Astrocyte (in vitro differentiated cells and primary cell): ENCODE results near the gene ELP4. TPM values are rescaled to one million over a fixed set of nuclear protein-coding genes. Genes with fewer than 3 reads are reported as not detected.

ENCODE experiments used
- DNase-seq: peaks from one replicate; pipeline ENCODE4 v3.0.0-alpha.2; 2010; ENCODE audit warnings: low read depth
- FAIRE-seq: peaks from 2 replicates; lab custom pipeline; 2011; peaks lifted over from hg19 to GRCh38; lab: Jason Lieb, UNC
- H2AFZ ChIP-seq: 2 replicates; pipeline ENCODE4 v1.6.0; 2012; ENCODE audit warnings: low read depth, low read length, inconsistent platforms
- H3K27ac ChIP-seq: 2 replicates; pipeline ENCODE4 v1.5.1; 2011; ENCODE audit warnings: low read depth, low read length, inconsistent platforms
- H3K27me3 ChIP-seq: 2 replicates; pipeline ENCODE4 v1.6.0; 2011; ENCODE audit warnings: low read length, inconsistent platforms; ENCODE audit not compliant: insufficient read depth
- H3K36me3 ChIP-seq: 2 replicates; pipeline ENCODE4 v1.5.1; 2011; ENCODE audit warnings: low read length, inconsistent platforms; ENCODE audit not compliant: insufficient read depth
- H3K4me1 ChIP-seq: 2 replicates; pipeline ENCODE4 v1.5.1; 2011; ENCODE audit warnings: low read length, inconsistent platforms; ENCODE audit not compliant: insufficient read depth
- H3K4me2 ChIP-seq: 2 replicates; pipeline ENCODE4 v1.6.0; 2012; ENCODE audit warnings: low read length, inconsistent platforms
- H3K4me3 ChIP-seq: 2 replicates; pipeline ENCODE4 v1.5.1; 2011; ENCODE audit warnings: low read depth, mild to moderate bottlenecking, low read length, inconsistent platforms; ENCODE audit not compliant: insufficient read depth
- H3K79me2 ChIP-seq: 2 replicates; pipeline ENCODE4 v1.6.0; 2012; ENCODE audit warnings: mild to moderate bottlenecking, low read length, inconsistent platforms; ENCODE audit not compliant: insufficient read depth
- H3K9ac ChIP-seq: 2 replicates; pipeline ENCODE4 v1.6.0; 2012; ENCODE audit warnings: mild to moderate bottlenecking, low read length, inconsistent platforms
- H3K9me3 ChIP-seq: 2 replicates; pipeline ENCODE4 v1.5.1; 2012; ENCODE audit warnings: low read depth, mild to moderate bottlenecking, low read length, inconsistent platforms; ENCODE audit not compliant: insufficient read depth
- H4K20me1 ChIP-seq: 2 replicates; pipeline ENCODE4 v1.6.0; 2012; ENCODE audit warnings: low read length, inconsistent platforms; ENCODE audit not compliant: insufficient read depth
- H3K27ac Mint-ChIP-seq: one replicate; pipeline ENCODE4 v1.8.0; 2021; ENCODE audit warnings: mild to moderate bottlenecking, mixed read lengths; ENCODE audit not compliant: unreplicated experiment
- H3K27me3 Mint-ChIP-seq: one replicate; pipeline ENCODE4 v1.8.0; 2021; ENCODE audit warnings: low read depth, mixed read lengths; ENCODE audit not compliant: unreplicated experiment
- H3K36me3 Mint-ChIP-seq: one replicate; pipeline ENCODE4 v1.8.0; 2021; ENCODE audit warnings: low read depth, mixed read lengths; ENCODE audit not compliant: unreplicated experiment
- H3K4me1 Mint-ChIP-seq: one replicate; pipeline ENCODE4 v1.8.0; 2021; ENCODE audit warnings: low read depth, mixed read lengths; ENCODE audit not compliant: unreplicated experiment
- H3K4me3 Mint-ChIP-seq: one replicate; pipeline ENCODE4 v1.8.0; 2021; ENCODE audit warnings: mild to moderate bottlenecking, moderate library complexity, mixed read lengths; ENCODE audit not compliant: unreplicated experiment
- H3K9me3 Mint-ChIP-seq: one replicate; pipeline ENCODE4 v1.8.0; 2021; ENCODE audit warnings: mild to moderate bottlenecking, mixed read lengths; ENCODE audit not compliant: unreplicated experiment
- CTCF ChIP-seq: IDR thresholded peaks from 2 replicates; pipeline ENCODE4 v1.5.1; 2011; ENCODE audit warnings: low read depth, mild to moderate bottlenecking, inconsistent platforms, low read length, moderate library complexity; ENCODE audit not compliant: insufficient read depth
- EZH2 ChIP-seq: IDR thresholded peaks from 2 replicates; pipeline ENCODE4 v1.6.1; 2012; ENCODE audit warnings: mild to moderate bottlenecking, low read length, inconsistent platforms; ENCODE audit not compliant: insufficient read depth
- total RNA-seq: library from RNA; stranded (reverse); gene quantifications from 2 replicates; pipeline ENCODE4 v1.2.1, GENCODE V29; 2021

The ELP4 gene
- total RNA-seq, 1 donor from 2014 or later = 12.9 TPM

DNA sequence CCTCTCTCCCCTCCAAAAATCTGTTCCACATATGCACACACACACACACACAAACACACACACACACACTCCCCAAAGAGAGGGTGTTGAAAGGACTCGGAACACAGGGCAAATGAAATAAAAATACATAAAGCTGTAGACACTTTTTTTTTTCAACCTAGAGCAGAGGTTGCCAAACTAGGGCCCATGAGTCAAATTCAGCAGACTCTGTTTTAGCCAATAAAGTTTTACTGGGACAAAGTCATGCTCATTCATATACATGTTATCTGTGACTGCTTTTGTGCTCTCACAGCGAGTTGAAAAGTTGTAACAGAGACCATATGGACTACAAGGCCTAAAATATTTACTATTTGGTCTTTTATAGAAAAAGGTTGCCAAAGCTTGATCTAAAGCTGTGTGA is 9.0 kb upstream of the ELP4 start:
- H3K9me3 ChIP-seq = no peaks in the 10 kb centered on the region
- H3K27me3 Mint-ChIP-seq = no peaks in the 10 kb centered on the region
- no peaks in the 10 kb centered on the region for H3K9me3 Mint-ChIP-seq
- H3K36me3 Mint-ChIP-seq = peaks cover 3% of the 10 kb centered on the region
- FAIRE-seq (no peak), DNase-seq (no peak)
- H3K4me3 ChIP-seq = no peak overlapping the region
- peaks cover 13% of the 10 kb centered on the region for H4K20me1 ChIP-seq
- H3K4me1 ChIP-seq = no peaks in the 10 kb centered on the region
- no peak overlapping the region for H3K4me2 ChIP-seq
- TF ChIP-seq CTCF (no peak), EZH2 (no peak)
- no peaks in the 10 kb centered on the region for H3K27me3 ChIP-seq
- H3K27ac ChIP-seq = no peak overlapping the region
- H3K4me3 Mint-ChIP-seq = no peak overlapping the region
- H3K79me2 ChIP-seq = peaks cover 65% of the 10 kb centered on the region
- no peaks in the 10 kb centered on the region for H3K4me1 Mint-ChIP-seq
- H3K36me3 ChIP-seq = no peaks in the 10 kb centered on the region
- H2AFZ ChIP-seq = no peak overlapping the region
- no peak overlapping the region for H3K9ac ChIP-seq
- H3K27ac Mint-ChIP-seq = no peak overlapping the region

GRCh38 chr11:31509051-31509428 is 527 bp upstream of the ELP4 start:
- no peak for FAIRE-seq
- peak overlapping the region; percentile 93 for H3K4me2 ChIP-seq
- H3K9me3 Mint-ChIP-seq = no peaks in the 10 kb centered on the region

More at GRCh38 chr11:31509051-31509428, 527 bp upstream of the ELP4 start:
- DNase-seq = no peak
- H3K27ac ChIP-seq = peak overlapping the region; percentile 87
- Mint-ChIP-seq H3K4me3 (peak overlapping the region; percentile 98), H3K36me3 (peaks cover 3% of the 10 kb centered on the region), H3K27ac (peak overlapping the region; percentile 59), H3K27me3 (no peaks in the 10 kb centered on the region), H3K4me1 (peaks cover 15% of the 10 kb centered on the region)
- peak overlapping the region; percentile 92 for H3K9ac ChIP-seq
- H3K9me3 ChIP-seq = no peaks in the 10 kb centered on the region
- H3K27me3 ChIP-seq = no peaks in the 10 kb centered on the region
- H3K79me2 ChIP-seq = peaks cover 63% of the 10 kb centered on the region
- H3K4me3 ChIP-seq = peak overlapping the region; percentile 93
- TF ChIP-seq CTCF (no peak), EZH2 (no peak)
- H3K4me1 ChIP-seq = no peaks in the 10 kb centered on the region
- peak overlapping the region; percentile 99 for H2AFZ ChIP-seq
- H3K36me3 ChIP-seq = no peaks in the 10 kb centered on the region
- H4K20me1 ChIP-seq = no peaks in the 10 kb centered on the region
